OCI-LY3 (cell line): ENCODE measurements around the gene TFAP2D.

Source experiments
- H2AFZ ChIP-seq: fragments of 200-600, 300-600 bp; shearing (Covaris generic); 2 replicates; pipeline ENCODE4 v1.6.0; 2014; ENCODE audit warnings: antibody characterized with exemption, low read depth, low read length
- H3K27ac ChIP-seq: fragments of 200-600, 300-600 bp; sonication (generic); 2 replicates; pipeline ENCODE4 v1.5.1; 2014; ENCODE audit warnings: mild to moderate bottlenecking, low read length, moderate library complexity, mixed read lengths
- H3K27me3 ChIP-seq: fragments of 200-600, 300-600 bp; sonication (generic); 2 replicates; pipeline ENCODE4 v1.6.1; 2014; ENCODE audit warnings: low read depth, low read length, mixed read lengths
- H3K36me3 ChIP-seq: fragments of 200-600, 300-600 bp; sonication (generic); replicated peaks from 2 replicates; pipeline ENCODE3; 2014; ENCODE audit warnings: low read depth, low read length, mixed read lengths
- H3K4me1 ChIP-seq: fragments of 300-600, 200-600 bp; sonication (generic); 2 replicates; pipeline ENCODE4 v1.6.1; 2014; ENCODE audit warnings: low read length, mixed read lengths
- H3K4me2 ChIP-seq: fragments of 200-600, 300-600 bp; sonication (generic); 2 replicates; pipeline ENCODE4 v1.6.1; 2014; ENCODE audit warnings: low read length, mixed read lengths
- H3K4me3 ChIP-seq: fragments of 300-600, 200-600 bp; sonication (generic); 2 replicates; pipeline ENCODE4 v1.5.1; 2014; ENCODE audit warnings: antibody characterized with exemption, mild to moderate bottlenecking, low read length, moderate library complexity
- H3K79me2 ChIP-seq: fragments of 300-600, 200-600 bp; shearing (Covaris generic); 2 replicates; pipeline ENCODE4 v1.6.1; 2014; ENCODE audit warnings: mild to moderate bottlenecking, low read length, mixed read lengths
- H3K9ac ChIP-seq: fragments of 300-600, 200-600 bp; shearing (Covaris generic); 2 replicates; pipeline ENCODE4 v1.6.0; 2014; ENCODE audit warnings: mild to moderate bottlenecking, low read length, moderate library complexity
- H3K9me3 ChIP-seq: fragments of 200-600, 300-600 bp; shearing (Covaris generic); 2 replicates; pipeline ENCODE4 v1.6.1; 2014; ENCODE audit warnings: low read length, mixed read lengths; ENCODE audit not compliant: insufficient read depth
- H4K20me1 ChIP-seq: fragments of 200-600, 300-600 bp; sonication (generic); 2 replicates; pipeline ENCODE4 v1.6.1; 2016; ENCODE audit warnings: low read length, mixed read lengths; ENCODE audit not compliant: insufficient read depth
- CTCF ChIP-seq: fragments of 200-600, 300-600 bp; sonication (generic); IDR thresholded peaks from 2 replicates; pipeline ENCODE4 v1.5.1; 2014; ENCODE audit warnings: antibody characterized with exemption, low read length, low read depth
- EZH2phosphoT487 ChIP-seq: fragments of 200-600 bp; shearing (Covaris generic); IDR thresholded peaks from 2 replicates; pipeline ENCODE4 v1.6.1; 2018; ENCODE audit warnings: antibody characterized with exemption, mixed run types, low read depth

TFAP2D gene

GRCh38 chr6:50720623-50721022, 7.3 kb downstream of the TFAP2D start:
- Histone ChIP-seq H2AFZ (no peak overlapping the region), H3K36me3 (no peaks in the 10 kb centered on the region), H4K20me1 (no peaks in the 10 kb centered on the region), H3K27me3 (no peaks in the 10 kb centered on the region), H3K27ac (no peak overlapping the region), H3K4me3 (no peak overlapping the region), H3K4me1 (no peaks in the 10 kb centered on the region), H3K9ac (no peak overlapping the region), H3K79me2 (no peaks in the 10 kb centered on the region), H3K4me2 (no peak overlapping the region), H3K9me3 (no peaks in the 10 kb centered on the region)
- TF ChIP-seq EZH2phosphoT487 (no peak), CTCF (no peak)

GRCh38 chr6:50721978-50722377, 8.7 kb downstream of the TFAP2D start:
- Histone ChIP-seq H3K27ac (no peak overlapping the region), H3K9me3 (no peaks in the 10 kb centered on the region), H3K27me3 (no peaks in the 10 kb centered on the region), H3K79me2 (no peaks in the 10 kb centered on the region), H3K9ac (no peak overlapping the region), H3K4me1 (no peaks in the 10 kb centered on the region), H3K36me3 (no peaks in the 10 kb centered on the region), H3K4me2 (no peak overlapping the region), H4K20me1 (no peaks in the 10 kb centered on the region), H2AFZ (no peak overlapping the region), H3K4me3 (no peak overlapping the region)
- no peak for TF ChIP-seq CTCF
- TF ChIP-seq EZH2phosphoT487, result no peak

- Histone ChIP-seq H4K20me1 (no peaks in the 10 kb centered on the region), H3K9ac (no peak overlapping the region), H3K27ac (no peak overlapping the region), H2AFZ (no peak overlapping the region), H3K36me3 (no peaks in the 10 kb centered on the region), H3K4me2 (no peak overlapping the region), H3K4me3 (no peak overlapping the region), H3K27me3 (no peaks in the 10 kb centered on the region), H3K9me3 (no peaks in the 10 kb centered on the region), H3K79me2 (no peaks in the 10 kb centered on the region), H3K4me1 (no peaks in the 10 kb centered on the region)
- no peak for TF ChIP-seq EZH2phosphoT487
Observed at GRCh38 chr6:50722829-50723554, 9.7 kb downstream of the TFAP2D start.

- Histone ChIP-seq H3K4me1 (no peaks in the 10 kb centered on the region), H2AFZ (no peak overlapping the region), H3K4me3 (no peak overlapping the region), H3K27me3 (no peaks in the 10 kb centered on the region), H3K36me3 (no peaks in the 10 kb centered on the region), H3K27ac (no peak overlapping the region), H3K9me3 (no peaks in the 10 kb centered on the region), H3K9ac (no peak overlapping the region), H4K20me1 (no peaks in the 10 kb centered on the region), H3K4me2 (no peak overlapping the region), H3K79me2 (no peaks in the 10 kb centered on the region)
- TF ChIP-seq CTCF (no peak), EZH2phosphoT487 (no peak)
Observed at GRCh38 chr6:50724381-50725124, 11.2 kb downstream of the TFAP2D start.
